DOHH2 (cell line): ENCODE results near the gene STX17.

Source experiments
- CTCF ChIP-seq: fragments of 200-600 bp; sonication (generic); IDR thresholded peaks from one replicate; pipeline ENCODE4 v1.5.1; 2014; ENCODE audit warnings: antibody characterized with exemption, mild to moderate bottlenecking, low read depth, low read length; ENCODE audit not compliant: poor library complexity, severe bottlenecking
- EZH2phosphoT487 ChIP-seq: fragments of 200-600 bp; sonication (generic); IDR thresholded peaks from 2 replicates; pipeline ENCODE4 v1.6.1; 2017; ENCODE audit warnings: borderline replicate concordance, mild to moderate bottlenecking, antibody characterized with exemption, low read length, moderate library complexity, mixed read lengths

- TF ChIP-seq CTCF (no peak), EZH2phosphoT487 (no peak)
Observed at GRCh38 chr9:99967457-99967856, 61.0 kb downstream of the STX17 start.
